Fibroblast of lung (primary cell): ENCODE data around the gene CELF2. TPM values are rescaled to one million over a fixed set of nuclear protein-coding genes. Genes with fewer than 3 reads are reported as not detected.
A peak's percentile ranks its signal among the peaks of the same experiment; 100 is the strongest.

Experiments used
- DNase-seq, 2 donors: peaks; one replicate each; pipeline versions ENCODE4 v3.0.0 to v3.0.0-alpha.2; 2010; ENCODE audit warnings: low read depth in 2 of 2
- H2AFZ ChIP-seq: 2 replicates; pipeline ENCODE4 v1.5.1; 2012; ENCODE audit warnings: low read length, control low read depth, inconsistent platforms
- H3K27ac ChIP-seq: 2 replicates; pipeline ENCODE4 v1.5.1; 2011; ENCODE audit warnings: low read length, control low read depth; ENCODE audit not compliant: insufficient read depth
- H3K27me3 ChIP-seq: 2 replicates; pipeline ENCODE4 v1.5.1; 2011; ENCODE audit warnings: mild to moderate bottlenecking, low read length; ENCODE audit not compliant: control insufficient read depth, insufficient read depth
- H3K36me3 ChIP-seq: 2 replicates; pipeline ENCODE4 v1.5.1; 2011; ENCODE audit warnings: low read length; ENCODE audit not compliant: control insufficient read depth, insufficient read depth
- H3K4me1 ChIP-seq: 2 replicates; pipeline ENCODE4 v1.5.1; 2011; ENCODE audit warnings: low read length; ENCODE audit not compliant: control insufficient read depth, insufficient read depth; ENCODE audit errors: extremely low read depth
- H3K4me2 ChIP-seq: 2 replicates; pipeline ENCODE4 v1.5.1; 2011; ENCODE audit warnings: low read length, control low read depth; ENCODE audit not compliant: insufficient read depth; ENCODE audit errors: extremely low read depth
- H3K4me3 ChIP-seq, 4 experiments: fragments of 200-600 bp in 1 of 4; sonication (generic) in 1 of 4; replicated peaks in 1 of 4; 2 replicates each; pipeline ENCODE4 v1.5.1; 2011 to 2016; ENCODE audit warnings: low read length in 4 of 4, low read depth in 3 of 4, mild to moderate bottlenecking in 3 of 4, control low read depth in 2 of 4, inconsistent platforms in 1 of 4, mixed read lengths in 1 of 4; ENCODE audit not compliant: insufficient read depth in 1 of 4; ENCODE audit errors: control extremely low read depth in 1 of 4
- H3K79me2 ChIP-seq: 2 replicates; pipeline ENCODE4 v1.5.1; 2012; ENCODE audit warnings: mild to moderate bottlenecking, low read length, inconsistent platforms; ENCODE audit not compliant: control insufficient read depth, insufficient read depth
- H3K9ac ChIP-seq: 2 replicates; pipeline ENCODE4 v1.5.1; 2011; ENCODE audit warnings: mild to moderate bottlenecking, low read length, control low read depth; ENCODE audit not compliant: insufficient read depth
- H3K9me3 ChIP-seq: 2 replicates; pipeline ENCODE4 v1.5.1; 2012; ENCODE audit warnings: low read depth, low read length; ENCODE audit not compliant: control insufficient read depth, insufficient read depth
- H4K20me1 ChIP-seq: 2 replicates; pipeline ENCODE4 v1.5.1; 2011; ENCODE audit warnings: low read length; ENCODE audit not compliant: control insufficient read depth, insufficient read depth; ENCODE audit errors: extremely low read depth
- EZH2 ChIP-seq: IDR thresholded peaks from 2 replicates; pipeline ENCODE4 v1.5.1; 2012; ENCODE audit warnings: low read length, control low read depth, mild to moderate bottlenecking; ENCODE audit errors: missing control alignments
- polyA plus RNA-seq, 2 donors: library from polyadenylated mRNA; depleted of rRNA in 1 of 2; stranded (reverse) in 1 of 2; unstranded in 1 of 2; fragments of >200 nt; gene quantifications; 2 replicates each; pipeline ENCODE4 v1.2.1, GENCODE V29; 2011 to 2012; ENCODE audit warnings: missing spikeins in 1 of 2
- total RNA-seq: library from RNA; depleted of rRNA; stranded (reverse); fragments of >200 nt; gene quantifications from 2 replicates; pipeline ENCODE4 v1.2.1, GENCODE V29; 2014
- TF ChIP-seq, protein P1 (sequence below), 2 donors: IDR thresholded peaks in 1 of 2; conservative IDR thresholded peaks in 1 of 2; 1 replicate in 1 of 2; 2 replicates in 1 of 2; pipeline ENCODE4 v1.5.1; 2011 to 2012; ENCODE audit warnings: low read length in 2 of 2, control low read depth in 1 of 2, inconsistent platforms in 1 of 2, low read depth in 1 of 2, mild to moderate bottlenecking in 1 of 2

The CELF2 gene
- total and polyA plus RNA-seq, 2 donors (not counting 1 experiment from before 2014, with no cell fraction given): 16.9 to 25.1 TPM

DNA sequence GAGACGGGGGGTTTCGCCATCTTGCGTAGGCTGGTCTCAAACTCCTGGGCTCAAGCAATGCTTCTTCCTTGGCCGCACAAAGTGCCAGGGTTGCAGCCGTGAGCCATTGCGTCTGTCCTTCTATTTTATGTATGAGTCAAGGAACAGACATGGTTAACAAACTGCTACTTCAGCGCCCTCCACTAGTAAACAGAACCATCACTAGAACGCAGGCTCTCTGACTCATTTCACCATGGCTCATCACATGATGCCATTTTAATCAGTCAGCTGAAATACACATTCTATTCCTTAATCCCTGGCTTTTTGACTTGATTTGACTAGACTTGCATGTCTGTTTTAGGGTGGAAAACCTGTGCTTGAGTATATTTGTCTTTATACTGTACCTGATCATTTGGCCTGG lies 41.3 kb downstream of the CELF2 start:
- Histone ChIP-seq H3K4me1 (no peaks in the 10 kb centered on the region), H4K20me1 (no peaks in the 10 kb centered on the region), H3K9ac (no peak overlapping the region), H3K4me3 (no peak overlapping the region), H3K79me2 (no peaks in the 10 kb centered on the region), H3K27me3 (no peaks in the 10 kb centered on the region), H2AFZ (no peak overlapping the region), H3K4me2 (no peak overlapping the region), H3K9me3 (no peaks in the 10 kb centered on the region), H3K27ac (no peak overlapping the region), H3K36me3 (no peaks in the 10 kb centered on the region)
- TF ChIP-seq, protein P1, sequence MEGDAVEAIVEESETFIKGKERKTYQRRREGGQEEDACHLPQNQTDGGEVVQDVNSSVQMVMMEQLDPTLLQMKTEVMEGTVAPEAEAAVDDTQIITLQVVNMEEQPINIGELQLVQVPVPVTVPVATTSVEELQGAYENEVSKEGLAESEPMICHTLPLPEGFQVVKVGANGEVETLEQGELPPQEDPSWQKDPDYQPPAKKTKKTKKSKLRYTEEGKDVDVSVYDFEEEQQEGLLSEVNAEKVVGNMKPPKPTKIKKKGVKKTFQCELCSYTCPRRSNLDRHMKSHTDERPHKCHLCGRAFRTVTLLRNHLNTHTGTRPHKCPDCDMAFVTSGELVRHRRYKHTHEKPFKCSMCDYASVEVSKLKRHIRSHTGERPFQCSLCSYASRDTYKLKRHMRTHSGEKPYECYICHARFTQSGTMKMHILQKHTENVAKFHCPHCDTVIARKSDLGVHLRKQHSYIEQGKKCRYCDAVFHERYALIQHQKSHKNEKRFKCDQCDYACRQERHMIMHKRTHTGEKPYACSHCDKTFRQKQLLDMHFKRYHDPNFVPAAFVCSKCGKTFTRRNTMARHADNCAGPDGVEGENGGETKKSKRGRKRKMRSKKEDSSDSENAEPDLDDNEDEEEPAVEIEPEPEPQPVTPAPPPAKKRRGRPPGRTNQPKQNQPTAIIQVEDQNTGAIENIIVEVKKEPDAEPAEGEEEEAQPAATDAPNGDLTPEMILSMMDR (conservative IDR thresholded peaks at IDR 0.05 in 1 of 2, IDR thresholded peaks at IDR 0.05 in 1 of 2; ENCODE audit: low read depth in 1 of 2, low read length in 2 of 2): no peak
- no peak for TF ChIP-seq EZH2
- DNase-seq: peak; percentile 42 to 80

GRCh38 chr10:11063856-11064255 lies 46.2 kb downstream of the CELF2 start:
- DNase-seq: no peak
- H3K9me3 ChIP-seq: no peaks in the 10 kb centered on the region
- no peaks in the 10 kb centered on the region for H3K4me1 ChIP-seq
- no peak for TF ChIP-seq EZH2
- TF ChIP-seq, protein P1 (conservative IDR thresholded peaks at IDR 0.05 in 1 of 2, IDR thresholded peaks at IDR 0.05 in 1 of 2; ENCODE audit: low read depth in 1 of 2, low read length in 2 of 2): no peak
- H3K4me3 ChIP-seq: no peak overlapping the region
- H2AFZ ChIP-seq: peak overlapping the region; percentile 18
- H3K9ac ChIP-seq: no peak overlapping the region
- H4K20me1 ChIP-seq: no peaks in the 10 kb centered on the region
- H3K79me2 ChIP-seq: no peaks in the 10 kb centered on the region
- H3K27me3 ChIP-seq: no peaks in the 10 kb centered on the region
- H3K4me2 ChIP-seq: no peak overlapping the region
- no peaks in the 10 kb centered on the region for H3K36me3 ChIP-seq
- H3K27ac ChIP-seq: no peak overlapping the region

- Histone ChIP-seq H4K20me1 (no peaks in the 10 kb centered on the region), H3K4me3 (no peak overlapping the region), H3K36me3 (no peaks in the 10 kb centered on the region), H3K27me3 (no peaks in the 10 kb centered on the region), H3K79me2 (no peaks in the 10 kb centered on the region), H3K4me1 (no peaks in the 10 kb centered on the region), H3K9me3 (no peaks in the 10 kb centered on the region), H2AFZ (no peak overlapping the region), H3K27ac (no peak overlapping the region), H3K9ac (no peak overlapping the region), H3K4me2 (no peak overlapping the region)
- TF ChIP-seq, protein P1 (conservative IDR thresholded peaks at IDR 0.05 in 1 of 2, IDR thresholded peaks at IDR 0.05 in 1 of 2; ENCODE audit: low read depth in 1 of 2, low read length in 2 of 2): no peak
- no peak for TF ChIP-seq EZH2
- DNase-seq: no peak
Measured at GRCh38 chr10:11064832-11065231, 47.2 kb downstream of the CELF2 start.
